IMR-90 (cell line): ENCODE measurements around the gene MAPKAP1. TPM values are rescaled to one million over a fixed set of nuclear protein-coding genes. Genes with fewer than 3 reads are reported as not detected.

Experiments
- ATAC-seq: fragments of 200-7000 bp; cut with Tn5 transposase; 2 replicates; pipeline ENCODE4 v1.9.1; 2020; ENCODE audit warnings: low read depth, mild to moderate bottlenecking, moderate library complexity
- BruUV-seq: library from RNA; stranded (reverse); fragments of 400-500 nt; replicated peaks from 2 replicates; lab custom pipeline; 2021; lab: Mats Ljungman, UMichigan
- CTCF ChIA-PET: fragments of 300-600 bp; formaldehyde crosslinking; extraction: SDS; loops from one replicate; lab custom pipeline; 2021; ENCODE audit warnings: antibody characterized with exemption; lab: Yijun Ruan, JAX
- POLR2A ChIA-PET: fragments of 300-600 bp; sonication (Branson Sonifier 250); formaldehyde crosslinking; loops from one replicate; lab custom pipeline; 2022; ENCODE audit warnings: antibody characterized with exemption; ENCODE audit not compliant: unreplicated experiment; lab: Charles Lee
- DNase-seq: peaks from one replicate; pipeline ENCODE4 v3.0.0; 2013
- H2AFZ ChIP-seq: replicated peaks from 2 replicates; pipeline ENCODE3; 2013; ENCODE audit warnings: low read length, mild to moderate bottlenecking; ENCODE audit not compliant: poor library complexity
- H2AK5ac ChIP-seq: 2 replicates; pipeline ENCODE4 v1.6.1; 2013; ENCODE audit warnings: low read depth, low read length, inconsistent platforms
- H2AK9ac ChIP-seq: replicated peaks from 2 replicates; pipeline ENCODE3; 2013; ENCODE audit warnings: mild to moderate bottlenecking, low read depth, low read length, moderate library complexity; ENCODE audit not compliant: poor library complexity
- H2BK120ac ChIP-seq: 2 replicates; pipeline ENCODE4 v1.6.1; 2013; ENCODE audit warnings: low read depth, low read length, inconsistent platforms
- H2BK15ac ChIP-seq: 3 replicates; pipeline ENCODE4 v1.6.1; 2013; ENCODE audit warnings: low read depth, low read length, inconsistent platforms
- H2BK20ac ChIP-seq: 2 replicates; pipeline ENCODE4 v1.6.1; 2013; ENCODE audit warnings: low read depth, mild to moderate bottlenecking, inconsistent platforms, low read length, moderate library complexity
- H2BK5ac ChIP-seq: 2 replicates; pipeline ENCODE4 v1.6.1; 2013; ENCODE audit warnings: mild to moderate bottlenecking, low read depth, low read length, inconsistent platforms; ENCODE audit not compliant: poor library complexity, severe bottlenecking
- H3K14ac ChIP-seq: replicated peaks from 2 replicates; pipeline ENCODE4 v1.6.1; 2013; ENCODE audit warnings: low read depth, low read length, inconsistent platforms
- H3K18ac ChIP-seq: 2 replicates; pipeline ENCODE4 v1.6.1; 2013; ENCODE audit warnings: low read depth, low read length, control low read depth
- H3K23ac ChIP-seq: 2 replicates; pipeline ENCODE4 v1.6.1; 2013; ENCODE audit warnings: low read depth, low read length, inconsistent platforms
- H3K27ac ChIP-seq: 2 replicates; pipeline ENCODE4 v1.5.1; 2013; ENCODE audit warnings: mild to moderate bottlenecking, control low read depth, low read length; ENCODE audit not compliant: insufficient read depth
- H3K27me3 ChIP-seq: 2 replicates; pipeline ENCODE4 v1.6.1; 2013; ENCODE audit warnings: low read length; ENCODE audit not compliant: control insufficient read depth, insufficient read depth
- H3K36me3 ChIP-seq: 2 replicates; pipeline ENCODE4 v1.6.1; 2013; ENCODE audit warnings: low read length, mixed read lengths; ENCODE audit not compliant: control insufficient read depth, insufficient read depth
- H3K4ac ChIP-seq: 2 replicates; pipeline ENCODE4 v1.6.1; 2013; ENCODE audit warnings: low read depth, low read length, inconsistent platforms
- H3K4me1 ChIP-seq: 2 replicates; pipeline ENCODE4 v1.6.1; 2013; ENCODE audit warnings: low read length, mixed read lengths; ENCODE audit not compliant: control insufficient read depth, insufficient read depth
- H3K4me2 ChIP-seq: 2 replicates; pipeline ENCODE4 v1.6.1; 2013; ENCODE audit warnings: low read depth, mild to moderate bottlenecking, control low read depth, low read length, moderate library complexity
- H3K4me3 ChIP-seq: 2 replicates; pipeline ENCODE4 v1.5.1; 2013; ENCODE audit warnings: low read depth, mild to moderate bottlenecking, control low read depth, low read length, moderate library complexity; ENCODE audit not compliant: insufficient read depth
- H3K56ac ChIP-seq: 2 replicates; pipeline ENCODE4 v1.6.1; 2013; ENCODE audit warnings: low read length, inconsistent platforms; ENCODE audit not compliant: insufficient read depth; ENCODE audit errors: extremely low read depth
- H3K79me1 ChIP-seq, 2 experiments: 2 replicates each; pipeline ENCODE4 v1.6.1; 2013; ENCODE audit warnings: low read length in 2 of 2, inconsistent platforms in 1 of 2, low read depth in 1 of 2
- H3K9ac ChIP-seq: 2 replicates; pipeline ENCODE4 v1.6.1; 2013; ENCODE audit warnings: low read depth, low read length, control low read depth
- H3K9me1 ChIP-seq: 2 replicates; pipeline ENCODE4 v1.6.1; 2013; ENCODE audit warnings: low read length, inconsistent platforms; ENCODE audit not compliant: insufficient read depth
- H3K9me3 ChIP-seq: 2 replicates; pipeline ENCODE4 v1.6.1; 2013; ENCODE audit warnings: low read length; ENCODE audit not compliant: control insufficient read depth, insufficient read depth
- H4K20me1 ChIP-seq: 2 replicates; pipeline ENCODE4 v1.6.1; 2013; ENCODE audit warnings: low read length, inconsistent platforms; ENCODE audit not compliant: insufficient read depth
- H4K5ac ChIP-seq: 2 replicates; pipeline ENCODE4 v1.6.1; 2013; ENCODE audit warnings: mild to moderate bottlenecking, low read depth, low read length, control low read depth
- H4K8ac ChIP-seq, 2 experiments: 2 replicates each; pipeline ENCODE4 v1.6.1; 2013; ENCODE audit warnings: low read depth in 2 of 2, low read length in 2 of 2, control low read depth in 1 of 2, inconsistent platforms in 1 of 2
- H4K91ac ChIP-seq: 2 replicates; pipeline ENCODE4 v1.6.1; 2013; ENCODE audit warnings: low read depth, low read length, inconsistent platforms; ENCODE audit not compliant: insufficient read depth
- BHLHE40 ChIP-seq: fragments of 150-350 bp; IDR thresholded peaks from 2 replicates; pipeline ENCODE4 v1.6.1; 2016; ENCODE audit warnings: mild to moderate bottlenecking, low read depth, low read length
- CEBPB ChIP-seq: IDR thresholded peaks from 2 replicates; pipeline ENCODE4 v1.6.1; 2012; ENCODE audit warnings: low read depth, low read length, improper control_type of control experiment
- CHD1 ChIP-seq: IDR thresholded peaks from 2 replicates; pipeline ENCODE4 v1.6.1; 2012; ENCODE audit warnings: low read depth, low read length, improper control_type of control experiment
- FOS ChIP-seq: fragments of 150-350 bp; IDR thresholded peaks from 2 replicates; pipeline ENCODE4 v1.6.1; 2016; ENCODE audit warnings: low read depth, low read length
- MAFK ChIP-seq: IDR thresholded peaks from 2 replicates; pipeline ENCODE4 v1.6.1; 2012; ENCODE audit warnings: low read depth, low read length, improper control_type of control experiment
- MAZ ChIP-seq: IDR thresholded peaks from 2 replicates; pipeline ENCODE4 v1.6.1; 2012; ENCODE audit warnings: low read depth, mild to moderate bottlenecking, low read length, improper control_type of control experiment, moderate library complexity, borderline replicate concordance
- NFE2L2 ChIP-seq: fragments of 150-350 bp; IDR thresholded peaks from 2 replicates; pipeline ENCODE4 v1.6.1; 2016; ENCODE audit warnings: low read depth, mild to moderate bottlenecking, low read length
- RAD21 ChIP-seq: IDR thresholded peaks from 2 replicates; pipeline ENCODE4 v1.6.1; 2012; ENCODE audit warnings: low read length, improper control_type of control experiment
- RCOR1 ChIP-seq: IDR thresholded peaks from 2 replicates; pipeline ENCODE4 v1.6.1; 2012; ENCODE audit warnings: mild to moderate bottlenecking, low read length, improper control_type of control experiment; ENCODE audit not compliant: insufficient replicate concordance
- RFX5 ChIP-seq: IDR thresholded peaks from 2 replicates; pipeline ENCODE4 v1.8.0; 2012; ENCODE audit warnings: low read depth, mild to moderate bottlenecking, low read length, moderate library complexity
- SMC3 ChIP-seq: fragments of 150-350 bp; IDR thresholded peaks from 2 replicates; pipeline ENCODE4 v1.6.1; 2016; ENCODE audit warnings: low read depth, mild to moderate bottlenecking, antibody characterized with exemption, low read length, moderate library complexity
- USF2 ChIP-seq: fragments of 150-350 bp; IDR thresholded peaks from 2 replicates; pipeline ENCODE4 v1.6.1; 2017; ENCODE audit warnings: mild to moderate bottlenecking, antibody characterized with exemption, low read length, low read depth
- WGBS, 2 experiments: methylation state at CpG; one replicate each; pipeline versions ENCODE4 v1.1.5 to v1.1.7; 2013; ENCODE audit warnings: missing lambda C conversion rate in 2 of 2; ENCODE audit not compliant: insufficient read length in 1 of 2; ENCODE audit errors: extremely low coverage in 2 of 2; 5-methylcytosine and 5-hydroxymethylcytosine counted together
- dilution Hi-C: fragments of 300-500 bp; cut with HindIII; formaldehyde crosslinking; loops from one replicate; pipeline ENCODE4 v1.14.3; 2018; ENCODE audit warnings: low sequenced_read_pairs; ENCODE audit not compliant: unreplicated experiment
- in situ Hi-C: fragments of 300-500 bp; cut with MboI; formaldehyde crosslinking; loops from 3 replicates; pipeline ENCODE4 v1.14.3; 2019; ENCODE audit warnings: low sequenced_read_pairs, inconsistent platforms, mixed read lengths
- intact Hi-C: fragments of 100-400 bp; cut with micrococcal nuclease; formaldehyde crosslinking; loops from 2 replicates; pipeline ENCODE4 v1.10.0; 2022
- polyA plus RNA-seq, 3 experiments: library from polyadenylated mRNA; depleted of rRNA; stranded (reverse); fragments of >200 nt; gene quantifications; 2 replicates each; pipeline ENCODE4 v1.2.3, GENCODE V29; 2012; ENCODE audit warnings: low replicate concordance in 1 of 3
- total RNA-seq: library from RNA; depleted of rRNA; stranded (reverse); fragments of >200 nt; gene quantifications from 2 replicates; pipeline ENCODE4 v1.2.3, GENCODE V29; 2012

The MAPKAP1 gene
- total and polyA plus RNA-seq, 2 of the 4 experiments (the other 2 are of a cell fraction), result 87.2 to 158 TPM

DNA sequence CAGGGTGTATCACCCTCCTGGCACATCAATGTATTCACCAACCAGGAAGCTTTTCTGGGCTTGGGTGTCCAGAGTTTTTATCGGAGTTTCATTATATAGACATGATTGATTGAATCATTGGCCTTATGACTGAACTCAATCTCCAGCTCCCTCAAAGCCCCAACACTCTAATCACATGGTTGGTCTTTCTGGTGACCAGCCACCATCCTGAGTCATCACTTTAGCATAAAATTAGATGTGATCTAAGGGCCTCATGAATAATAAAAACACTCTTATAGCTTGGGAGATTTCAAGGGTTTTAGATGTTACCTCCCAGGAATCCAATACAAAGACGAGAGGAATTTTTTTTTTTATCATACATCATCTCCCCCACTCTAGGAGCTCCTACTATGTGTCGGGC lies 32.4 kb upstream of the MAPKAP1 start:
- Histone ChIP-seq H2BK20ac (no peak overlapping the region), H2AFZ (no peak overlapping the region), H2BK5ac (no peak overlapping the region), H4K20me1 (no peaks in the 10 kb centered on the region), H2BK15ac (no peak overlapping the region), H3K79me1 (no peaks in the 10 kb centered on the region), H3K9me1 (no peaks in the 10 kb centered on the region), H2AK5ac (no peak overlapping the region), H3K23ac (no peak overlapping the region), H2AK9ac (no peak overlapping the region), H3K27ac (no peak overlapping the region), H3K9ac (no peak overlapping the region), H2BK120ac (no peak overlapping the region), H3K27me3 (no peaks in the 10 kb centered on the region), H3K4me3 (no peak overlapping the region), H3K4me2 (no peak overlapping the region), H4K5ac (no peak overlapping the region), H3K4ac (no peak overlapping the region), H3K18ac (no peak overlapping the region), H3K56ac (no peak overlapping the region), H3K4me1 (no peaks in the 10 kb centered on the region), H3K14ac (no peak overlapping the region), H3K36me3 (no peaks in the 10 kb centered on the region), H4K8ac (no peak overlapping the region), H3K9me3 (no peaks in the 10 kb centered on the region), H4K91ac (no peak overlapping the region)
- ChIA-PET CTCF (interaction anchor here (0.7 kb wide), 1 partner anchor 171 kb away, joined by 4 read pairs; no protein-coding TSS in a partner anchor), POLR2A (no interaction called here)
- no peak for TF ChIP-seq MAFK
- no peak for TF ChIP-seq CHD1
- TF ChIP-seq MAZ, result no peak
- TF ChIP-seq BHLHE40, result no peak
- TF ChIP-seq NFE2L2, result no peak
- no peak for TF ChIP-seq RCOR1
- TF ChIP-seq USF2, result no peak
- no peak for TF ChIP-seq RFX5
- no peak for TF ChIP-seq FOS
- TF ChIP-seq SMC3, result no peak
- TF ChIP-seq RAD21, result no peak
- no peak for TF ChIP-seq CEBPB
- ATAC-seq (no peak), DNase-seq (no peak)
- dilution Hi-C loops (no loop called here), intact Hi-C loops (no loop called here), in situ Hi-C loops (no loop called here)
- WGBS, 2 experiments, result no CpG with 5 or more reads among the region's 3 CpGs
- BruUV-seq, result no TSS peak
